HG03520 (cell line): ENCODE measurements around the gene CARS1.

Experiments used
- ATAC-seq: cut with Tn5 transposase; IDR thresholded peaks from one replicate; pipeline ENCODE4 v1.9.1; 2021; ENCODE audit warnings: mild to moderate bottlenecking, moderate library complexity; ENCODE audit not compliant: unreplicated experiment

Gene CARS1

GRCh38 chr11:3010521-3011275 is 46.5 kb downstream of the CARS1 start:
- ATAC-seq, result no peak

- no peak for ATAC-seq
These were observed 47.2 kb downstream of the CARS1 start for GRCh38 chr11:3010004-3010403.

- no peak for ATAC-seq
These were observed 47.7 kb downstream of the CARS1 start for GRCh38 chr11:3009481-3009880.

GRCh38 chr11:3008746-3009336 is 48.4 kb downstream of the CARS1 start:
- no peak for ATAC-seq

GRCh38 chr11:3007404-3008010 is 49.7 kb downstream of the CARS1 start:
- ATAC-seq, result no peak

- no peak for ATAC-seq
These were observed 50.5 kb downstream of the CARS1 start for GRCh38 chr11:3006505-3007260.

- ATAC-seq, result no peak
These were observed 52.7 kb downstream of the CARS1 start for GRCh38 chr11:3004481-3004880.

GRCh38 chr11:3003396-3004231 is 53.6 kb downstream of the CARS1 start:
- ATAC-seq, result no peak

- no peak for ATAC-seq
These were observed 54.4 kb downstream of the CARS1 start for GRCh38 chr11:3002871-3003270.

- ATAC-seq, result no peak
These were observed 54.8 kb downstream of the CARS1 start for GRCh38 chr11:3002351-3002861.

GRCh38 chr11:3001496-3001895 is 55.7 kb downstream of the CARS1 start:
- ATAC-seq, result no peak

GRCh38 chr11:3000032-3000961 is 56.9 kb downstream of the CARS1 start:
- ATAC-seq, result no peak

GRCh38 chr11:2999464-2999998 is 57.7 kb downstream of the CARS1 start:
- no peak for ATAC-seq

- ATAC-seq, result no peak
These were observed 59.0 kb downstream of the CARS1 start for GRCh38 chr11:2998073-2998850.

GRCh38 chr11:2997406-2997805 is 59.8 kb downstream of the CARS1 start:
- no peak for ATAC-seq

GRCh38 chr11:2996976-2997375 is 60.2 kb downstream of the CARS1 start:
- no peak for ATAC-seq

- ATAC-seq, result no peak
These were observed 61.2 kb downstream of the CARS1 start for GRCh38 chr11:2995893-2996554.

GRCh38 chr11:2995031-2995561 is 62.1 kb downstream of the CARS1 start:
- ATAC-seq, result no peak
